ENCODE measurements around the gene ANKRD17.

- TF ChIP-seq FOXM1 (IDR thresholded peaks at IDR 0.05; ENCODE audit: borderline replicate concordance, low read depth) (no peak), YY1 (IDR thresholded peaks at IDR 0.05; ENCODE audit: low read depth) (no peak), TCF12 (IDR thresholded peaks at IDR 0.05; ENCODE audit: low read depth) (no peak), RAD21 (IDR thresholded peaks at IDR 0.05; ENCODE audit: low read depth) (no peak), MAX (IDR thresholded peaks at IDR 0.05) (no peak), REST (IDR thresholded peaks at IDR 0.05; ENCODE audit: low read depth) (no peak), TAF1 (IDR thresholded peaks at IDR 0.05; ENCODE audit: low read depth) (no peak), USF1 (IDR thresholded peaks at IDR 0.05) (no peak), NFIC (IDR thresholded peaks at IDR 0.05) (no peak), EP300 (IDR thresholded peaks at IDR 0.05; ENCODE audit: borderline replicate concordance) (no peak), EGR1 (IDR thresholded peaks at IDR 0.05) (no peak), ZBTB7A (IDR thresholded peaks at IDR 0.05; ENCODE audit: low read depth) (no peak), CREB1 (IDR thresholded peaks at IDR 0.05; ENCODE audit: low read depth) (no peak)
Observed at GRCh38 chr4:73206236-73206635, 52.4 kb downstream of the ANKRD17 start.

Measured in Ishikawa (cell line).